ENCODE results near the gene PSMB10. TPM values are rescaled to one million over a fixed set of nuclear protein-coding genes. Genes with fewer than 3 reads are reported as not detected.

Gene PSMB10
- total RNA-seq (2022; extraction: Qiagen RNA extraction; ENCODE audit: low read depth) = 41.8 to 55.9 TPM (median 52.2 TPM) in 5 replicates

DNA sequence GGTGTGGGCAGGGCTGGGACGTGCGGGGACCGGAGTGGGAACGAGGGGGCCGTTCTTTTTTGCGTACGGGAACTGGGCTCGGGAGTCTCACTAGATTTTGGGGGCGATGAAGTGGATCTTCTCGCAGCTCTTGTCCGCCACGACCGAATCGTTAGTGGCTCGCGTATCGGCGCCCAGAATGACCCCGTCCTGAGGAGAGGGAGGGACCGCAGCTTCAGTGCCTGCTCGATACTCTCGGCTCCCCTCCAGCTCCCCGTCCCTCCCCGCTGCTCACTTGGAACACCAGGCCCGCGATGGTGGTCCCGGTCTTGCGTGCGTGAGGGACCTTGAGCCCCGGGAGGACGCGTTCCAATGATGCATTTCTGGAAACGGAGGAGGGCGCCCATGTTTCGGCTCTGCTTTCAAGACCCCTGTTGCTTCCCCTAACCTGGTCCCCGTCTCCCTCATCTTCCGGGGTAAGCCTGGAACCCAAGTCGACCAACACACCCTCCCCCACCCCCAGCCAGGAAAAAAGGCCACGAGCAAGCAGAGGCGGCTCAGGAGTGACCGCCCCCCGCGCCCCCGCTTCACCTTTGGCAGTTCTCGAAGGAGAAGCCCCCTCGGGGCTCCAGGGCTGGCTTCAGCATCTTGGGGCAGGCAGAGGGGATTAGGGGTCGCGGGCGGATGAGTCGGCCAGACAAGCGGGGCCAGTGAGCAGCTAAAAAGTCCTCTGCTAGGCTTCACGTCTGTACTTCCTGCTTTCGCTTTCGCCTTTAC is at the start of gene PSMB10:
Gene PSMB10 (minus strand): TSS at position 727 of the 756 bp plus-strand sequence. CDS start 101 bp downstream, at position 626.

DNA sequence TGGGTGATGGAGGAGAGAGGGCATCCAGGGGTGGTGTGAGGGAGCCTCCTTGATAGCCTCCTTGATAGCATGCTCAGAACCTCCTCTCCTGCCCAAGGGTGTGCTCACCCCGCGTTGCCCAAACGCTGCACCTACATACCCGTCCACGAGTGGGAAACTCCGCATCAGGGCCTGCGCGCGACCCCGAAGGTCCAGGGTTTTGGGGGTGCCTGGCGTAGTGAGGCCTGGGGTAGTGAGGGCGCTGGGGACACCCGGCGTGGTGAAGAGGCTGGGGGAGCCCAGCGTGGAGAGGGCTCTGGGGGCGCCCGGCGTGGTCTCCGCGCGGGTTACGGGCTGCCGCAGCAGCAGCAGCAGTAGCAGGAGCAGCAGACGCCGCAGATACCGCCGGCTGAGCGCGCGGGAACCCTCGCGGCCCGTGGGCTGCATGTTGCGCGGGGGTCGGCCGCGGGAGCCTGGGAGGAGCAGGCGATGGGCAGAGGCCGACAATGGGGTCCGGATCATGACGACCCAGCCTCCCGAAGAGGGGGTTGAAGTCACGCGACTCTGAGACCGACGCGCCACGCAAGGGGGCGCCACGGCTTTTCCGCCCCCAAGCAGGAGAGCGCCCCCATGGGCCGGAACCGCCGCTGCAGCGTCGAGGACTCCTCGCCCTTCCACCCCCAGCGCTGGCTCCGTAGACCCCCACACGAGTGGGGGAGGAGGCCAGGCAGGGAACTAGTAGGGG is 43.5 kb upstream of the PSMB10 start, which contains the start of gene DPEP3:
Gene DPEP3 (minus strand): TSS at position 545 of the 724 bp plus-strand sequence. CDS start 119 bp downstream, at position 426.

GRCh38 chr16:67968400-67969253 is 32.0 kb upstream of the PSMB10 start, which contains the start of gene SLC12A4:
Gene SLC12A4 (minus strand): TSS chr16:67968637. CDS start chr16:67968553, 84 bp downstream.

DNA sequence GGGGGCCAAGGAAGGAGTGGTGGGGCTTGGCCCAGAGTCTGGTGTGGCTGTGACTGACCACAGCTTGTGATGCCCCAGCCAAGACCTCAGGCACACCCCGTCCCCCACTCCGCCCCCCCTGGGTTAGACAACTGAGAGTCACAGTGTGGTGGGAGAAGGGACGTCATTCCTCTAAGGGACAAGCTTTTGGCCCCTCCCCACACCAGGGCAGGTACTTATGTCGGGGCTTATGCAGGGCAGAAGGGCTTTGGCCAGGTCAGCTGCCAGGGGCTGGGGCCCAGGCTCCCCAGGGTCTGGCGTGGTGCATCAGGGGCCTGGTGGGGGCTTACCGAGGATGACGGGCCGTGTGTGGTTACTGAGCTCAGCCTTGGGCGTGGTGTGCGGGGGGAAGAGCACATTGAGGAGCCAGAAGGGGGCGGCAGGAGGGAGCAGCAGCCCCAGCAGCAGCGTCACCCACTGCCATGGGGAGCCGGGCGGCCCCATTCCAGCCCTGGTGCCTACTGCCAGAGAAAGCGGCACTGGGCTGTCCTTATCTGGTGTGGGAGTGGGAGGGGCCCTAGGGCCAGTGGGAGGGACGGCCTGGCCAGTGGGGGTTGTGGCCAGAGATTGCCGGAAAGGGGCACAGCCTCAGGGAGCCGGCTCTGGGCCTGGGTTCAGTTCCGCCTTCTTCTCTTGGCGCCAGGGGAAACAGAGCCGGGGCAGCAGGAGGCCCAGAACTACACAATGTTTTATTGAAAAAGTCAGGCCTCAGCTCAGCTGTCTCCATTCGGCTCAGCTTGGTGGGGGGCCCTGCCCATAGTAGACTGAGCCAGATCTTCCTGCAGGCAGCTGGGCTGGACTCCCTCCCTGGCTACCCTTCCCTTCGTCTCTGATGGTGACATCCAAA is 7.2 kb upstream of the PSMB10 start, which contains the start of gene LCAT:
Gene LCAT (minus strand): TSS at position 502 of the 886 bp plus-strand sequence. CDS start 19 bp downstream, at position 483.

DNA sequence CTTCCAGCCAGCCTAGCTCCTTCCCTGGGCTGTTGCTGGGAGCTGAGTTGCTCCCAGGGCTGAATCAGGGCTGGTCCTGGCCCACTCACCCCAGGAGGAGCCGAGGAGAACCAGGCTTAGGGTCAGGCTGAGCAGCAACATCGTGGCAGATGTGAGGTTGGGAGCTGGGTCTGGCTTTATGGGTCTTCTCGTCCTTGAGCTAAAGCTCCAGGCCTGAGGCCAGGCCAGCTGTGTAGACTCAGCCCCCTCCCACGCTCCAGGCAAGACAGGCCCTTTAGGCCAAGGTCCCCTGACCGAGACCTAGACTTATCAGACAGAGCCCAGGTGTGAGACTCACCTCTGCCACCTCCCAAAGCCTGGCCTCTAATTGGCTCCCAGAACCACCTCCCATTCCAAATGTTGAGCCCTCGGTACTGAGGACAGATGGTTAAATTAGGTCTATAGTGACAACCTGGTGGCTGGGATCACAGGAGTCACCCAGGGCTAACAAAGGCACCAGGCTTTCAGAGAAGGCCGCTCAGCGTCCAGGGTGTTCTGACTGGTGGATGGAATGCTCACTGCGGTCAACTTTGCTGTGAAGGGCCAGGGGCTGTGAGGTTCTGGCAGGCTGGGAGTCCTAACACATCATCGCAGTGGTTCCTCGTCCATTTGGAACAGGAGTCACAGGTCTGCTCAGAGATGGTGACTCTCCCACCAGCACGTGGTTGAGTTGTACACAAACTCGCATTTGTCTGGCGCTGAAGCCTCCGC is 4.8 kb downstream of the PSMB10 start, which contains the start of gene CTRL:
Gene CTRL (minus strand): TSS at position 151 of the 750 bp plus-strand sequence. CDS start 10 bp downstream, at position 141.

GRCh38 chr16:67892899-67893742 is 43.5 kb downstream of the PSMB10 start, which contains the start of gene PSKH1:
Gene PSKH1 (plus strand): TSS chr16:67893254. CDS start chr16:67908750, 15,496 bp downstream.

DNA sequence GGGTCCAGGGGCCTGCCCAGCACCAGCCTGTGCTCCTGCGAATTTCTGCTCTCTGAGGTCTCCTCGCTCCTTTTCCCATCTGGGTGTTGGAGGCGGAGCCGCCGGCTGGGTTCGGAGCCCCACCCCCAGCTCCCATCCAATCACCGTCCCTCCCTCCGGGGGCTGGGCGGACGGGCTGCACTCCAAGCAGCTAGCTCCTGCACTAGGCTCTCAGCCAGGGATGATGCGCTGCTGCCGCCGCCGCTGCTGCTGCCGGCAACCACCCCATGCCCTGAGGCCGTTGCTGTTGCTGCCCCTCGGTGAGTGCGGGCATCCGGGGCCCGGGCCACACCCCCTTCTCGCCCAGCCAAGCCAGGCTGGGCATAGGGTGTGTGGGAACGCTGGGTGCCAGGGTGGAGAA is 52.0 kb downstream of the PSMB10 start, which contains the start of gene NRN1L:
Gene NRN1L (plus strand): TSS at position 202 of the 400 bp plus-strand sequence. CDS start 19 bp downstream, at position 221.

Other genes with a start within 250 kb of the PSMB10 start
- gene GFOD2, start 217.5 kb downstream of the PSMB10 start, total RNA-seq (2022; extraction: Qiagen RNA extraction; ENCODE audit: low read depth) = 16.9 to 17.9 TPM (median 17.0 TPM) in 5 replicates
- 8.1 to 9.9 TPM (median 8.8 TPM) in 5 replicates for gene RANBP10, start 130.3 kb downstream of the PSMB10 start, total RNA-seq (2022; extraction: Qiagen RNA extraction; ENCODE audit: low read depth)
- gene TSNAXIP1, start 130.0 kb downstream of the PSMB10 start, total RNA-seq (2022; extraction: Qiagen RNA extraction; ENCODE audit: low read depth) = 0.33 to 0.71 TPM (median 0.46 TPM) in 5 replicates
- 27.0 to 43.3 TPM (median 40.3 TPM) in 5 replicates for gene THAP11, start 94.5 kb downstream of the PSMB10 start, total RNA-seq (2022; extraction: Qiagen RNA extraction; ENCODE audit: low read depth)
- 237 to 270 TPM (median 244 TPM) in 5 replicates for gene NUTF2, start 89.9 kb downstream of the PSMB10 start, total RNA-seq (2022; extraction: Qiagen RNA extraction; ENCODE audit: low read depth)
- gene CENPT, start 89.2 kb downstream of the PSMB10 start, total RNA-seq (2022; extraction: Qiagen RNA extraction; ENCODE audit: low read depth) = 23.0 to 30.4 TPM (median 28.9 TPM) in 5 replicates
- 50.7 to 67.5 TPM (median 64.8 TPM) in 5 replicates for gene EDC4, start 63.8 kb downstream of the PSMB10 start, total RNA-seq (2022; extraction: Qiagen RNA extraction; ENCODE audit: low read depth)
- gene NRN1L, start 52.0 kb downstream of the PSMB10 start, total RNA-seq (2022; extraction: Qiagen RNA extraction; ENCODE audit: low read depth) = not detected in 5 replicates
- 10.0 to 16.2 TPM (median 15.6 TPM) in 5 replicates for gene PSKH1, start 43.6 kb downstream of the PSMB10 start, total RNA-seq (2022; extraction: Qiagen RNA extraction; ENCODE audit: low read depth)
- gene CTRL, start 5.0 kb downstream of the PSMB10 start, total RNA-seq (2022; extraction: Qiagen RNA extraction; ENCODE audit: low read depth) = 1.1 to 3.1 TPM (median 1.8 TPM) in 5 replicates
- 5.1 to 12.7 TPM (median 10.8 TPM) in 5 replicates for gene LCAT, start 7.3 kb upstream of the PSMB10 start, total RNA-seq (2022; extraction: Qiagen RNA extraction; ENCODE audit: low read depth)
- gene SLC12A4, start 31.8 kb upstream of the PSMB10 start, total RNA-seq (2022; extraction: Qiagen RNA extraction; ENCODE audit: low read depth) = 21.7 to 31.2 TPM (median 23.7 TPM) in 5 replicates
- gene DPEP3, start 43.6 kb upstream of the PSMB10 start, total RNA-seq (2022; extraction: Qiagen RNA extraction; ENCODE audit: low read depth) = not detected in 5 replicates
- not detected in 5 replicates for gene DPEP2, start 62.6 kb upstream of the PSMB10 start, total RNA-seq (2022; extraction: Qiagen RNA extraction; ENCODE audit: low read depth)
- gene DPEP2NB, start 79.1 kb upstream of the PSMB10 start, total RNA-seq (2022; extraction: Qiagen RNA extraction; ENCODE audit: low read depth) = not detected in 5 replicates
- 18.0 to 23.0 TPM (median 20.5 TPM) in 5 replicates for gene DDX28, start 86.4 kb upstream of the PSMB10 start, total RNA-seq (2022; extraction: Qiagen RNA extraction; ENCODE audit: low read depth)
- gene DUS2, start 86.4 kb upstream of the PSMB10 start, total RNA-seq (2022; extraction: Qiagen RNA extraction; ENCODE audit: low read depth) = 17.4 to 18.0 TPM (median 18.0 TPM) in 5 replicates
- gene NFATC3, start 148.5 kb upstream of the PSMB10 start, total RNA-seq (2022; extraction: Qiagen RNA extraction; ENCODE audit: low read depth) = 12.9 to 16.5 TPM (median 16.2 TPM) in 5 replicates

All from A549 treated with RU486 at 1 μM for 4 hours (cell line).